Pancreas (tissue), 10 donors: Measurements from ENCODE around the gene PLSCR4. TPM values are rescaled to one million over a fixed set of nuclear protein-coding genes. Genes with fewer than 3 reads are reported as not detected.

Experiments
- ATAC-seq, 4 donors: fragments of 200-7000 bp; cut with Tn5 transposase; one replicate each; pipeline versions ENCODE4 v1.8.0 to v1.9.1; 2020; ENCODE audit warnings: mild to moderate bottlenecking in 4 of 4, moderate library complexity in 4 of 4
- DNase-seq, 6 donors: peaks; one replicate each; pipeline ENCODE4 v3.0.0-alpha.2; 2020
- FAIRE-seq: peaks from 2 replicates; lab custom pipeline; 2012; peaks lifted over from hg19 to GRCh38; lab: Jason Lieb, UNC
- H3K27ac ChIP-seq, 4 donors: fragments of 200-600 bp; sonication (generic); 1 replicate in 3 of 4; 2 replicates in 1 of 4; pipeline versions ENCODE4 v1.5.0 to v1.8.0; 2020
- H3K27me3 ChIP-seq, 4 donors: fragments of 200-600 bp; one replicate each; pipeline ENCODE4 v1.8.0; 2021
- H3K36me3 ChIP-seq, 3 donors: fragments of 200-600 bp; sonication (generic) in 1 of 3; one replicate each; pipeline versions ENCODE4 v1.5.0 to v1.8.0; 2020 to 2021
- H3K4me1 ChIP-seq, 3 donors: fragments of 200-600 bp; one replicate each; pipeline ENCODE4 v1.8.0; 2021
- H3K4me3 ChIP-seq, 4 donors: fragments of 200-600 bp; sonication (generic) in 2 of 4; one replicate each; pipeline versions ENCODE4 v1.5.0 to v1.8.0; 2020 to 2021
- H3K9me3 ChIP-seq, 4 donors: fragments of 200-600 bp; one replicate each; pipeline ENCODE4 v1.8.0; 2021
- WGBS, 2 donors: extraction: QIAGEN DNeasy Blood & Tissue Kit; methylation state at CpG; one replicate each; pipeline ENCODE4 v1.1.7; 2013; 5-methylcytosine and 5-hydroxymethylcytosine counted together
- intact Hi-C, 3 donors: fragments of 100-400 bp; cut with DNase I; formaldehyde crosslinking; loops; one replicate each; pipeline versions ENCODE4 v1.11.1 to v1.14.2; 2022
- polyA plus RNA-seq, 2 donors: library from polyadenylated mRNA; stranded (reverse); fragments of 200-250 nt; gene quantifications; one replicate each; pipeline ENCODE4 v1.2.3, GENCODE V29; 2013
- total RNA-seq, 6 donors: library from RNA; stranded (reverse); fragmentation: NEBNext Ultra II Directional in 4 of 6; extraction: Animal tissue kit (Norgen Biotek cat#: 25700) in 4 of 6; gene quantifications; one replicate each; pipeline versions ENCODE4 v1.2.1 to v1.2.4, GENCODE V29; 2021 to 2023
- TF ChIP-seq, protein P1 (sequence below), 4 donors: fragments of 200-600 bp; sonication (generic) in 3 of 4; IDR thresholded peaks; one replicate each; pipeline versions ENCODE4 v1.5.0 to v1.8.0; 2021; ENCODE audit warnings: antibody characterized with exemption in 4 of 4
- donor health status: healthy with polysubstance abuse.
- donor health status: DM: no; HTN: no; CAD: no; lungs with moderate emphysema.
- donor health status: DM: no; HTN: no; CAD: no.
- donor health status: control.
- donor health status: control.
- donor health status: Bipolar disorder and iron deficiency.
- donor health status: DM: yes; HTN: yes; CAD: no.
- donor health status: DM: no; HTN: no; CAD: no.
- donor health status: DM: no; HTN: no; CAD: no.
- donor health status: DM: yes; HTN: yes; CAD: no.

PLSCR4 gene
- total and polyA plus RNA-seq, 8 donors: 5.6 to 28.2 (median 12.7) TPM

DNA sequence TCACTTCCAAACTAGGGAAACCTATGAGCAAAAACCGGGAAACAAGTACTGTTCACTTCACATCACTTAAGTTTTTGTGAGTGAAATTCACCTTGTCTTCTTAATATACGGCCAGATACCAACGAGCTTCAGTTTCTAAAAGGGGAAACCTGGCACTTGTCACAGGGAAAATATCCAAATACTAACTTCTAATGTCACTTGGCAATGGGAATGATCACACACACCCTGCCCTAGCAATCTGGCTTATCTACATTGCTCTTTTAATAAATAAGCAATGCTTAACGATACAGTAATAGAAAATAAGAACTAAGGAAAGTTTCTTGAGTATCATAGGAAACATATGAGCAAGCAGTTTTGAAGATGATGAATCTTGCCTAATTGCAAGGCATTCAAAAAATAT lies 55.3 kb downstream of the PLSCR4 start:
- Histone ChIP-seq H3K4me1 (no peaks in the 10 kb centered on the region), H3K27me3 (no peaks in the 10 kb centered on the region), H3K4me3 (no peak overlapping the region), H3K9me3 (no peaks in the 10 kb centered on the region), H3K36me3 (peaks cover 0 to 17% (median 0%) of the 10 kb centered on the region in 3 donors), H3K27ac (no peak overlapping the region)
- FAIRE-seq (no peak), ATAC-seq (no peak), DNase-seq (no peak)
- intact Hi-C loops: no loop called here
- 22% methylated on average over 4 of the region's 4 CpGs for WGBS, 2 donors
- TF ChIP-seq, protein P1, sequence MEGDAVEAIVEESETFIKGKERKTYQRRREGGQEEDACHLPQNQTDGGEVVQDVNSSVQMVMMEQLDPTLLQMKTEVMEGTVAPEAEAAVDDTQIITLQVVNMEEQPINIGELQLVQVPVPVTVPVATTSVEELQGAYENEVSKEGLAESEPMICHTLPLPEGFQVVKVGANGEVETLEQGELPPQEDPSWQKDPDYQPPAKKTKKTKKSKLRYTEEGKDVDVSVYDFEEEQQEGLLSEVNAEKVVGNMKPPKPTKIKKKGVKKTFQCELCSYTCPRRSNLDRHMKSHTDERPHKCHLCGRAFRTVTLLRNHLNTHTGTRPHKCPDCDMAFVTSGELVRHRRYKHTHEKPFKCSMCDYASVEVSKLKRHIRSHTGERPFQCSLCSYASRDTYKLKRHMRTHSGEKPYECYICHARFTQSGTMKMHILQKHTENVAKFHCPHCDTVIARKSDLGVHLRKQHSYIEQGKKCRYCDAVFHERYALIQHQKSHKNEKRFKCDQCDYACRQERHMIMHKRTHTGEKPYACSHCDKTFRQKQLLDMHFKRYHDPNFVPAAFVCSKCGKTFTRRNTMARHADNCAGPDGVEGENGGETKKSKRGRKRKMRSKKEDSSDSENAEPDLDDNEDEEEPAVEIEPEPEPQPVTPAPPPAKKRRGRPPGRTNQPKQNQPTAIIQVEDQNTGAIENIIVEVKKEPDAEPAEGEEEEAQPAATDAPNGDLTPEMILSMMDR (IDR thresholded peaks at IDR 0.05): no peak

DNA sequence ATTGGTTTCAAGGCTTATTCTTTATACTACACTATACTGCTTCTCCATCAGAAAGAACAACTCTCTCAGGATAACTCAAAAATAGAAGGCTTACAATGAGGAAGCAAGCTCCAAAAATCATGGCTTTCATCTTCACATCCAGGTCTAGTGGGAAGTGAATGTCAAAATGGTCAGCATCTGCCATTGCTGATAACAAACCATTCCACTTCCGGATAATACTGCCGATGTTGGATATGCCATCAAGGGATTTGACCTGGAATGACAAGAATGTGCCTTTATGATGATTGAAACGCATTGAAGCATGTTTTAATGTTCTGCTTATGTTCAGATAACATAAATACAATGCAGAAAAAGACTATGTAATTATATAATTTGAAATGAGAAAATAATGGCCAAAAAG lies 55.9 kb downstream of the PLSCR4 start:
- intact Hi-C loops: no loop called here
- H3K4me1 ChIP-seq: no peaks in the 10 kb centered on the region
- H3K27ac ChIP-seq: no peak overlapping the region
- FAIRE-seq (no peak), ATAC-seq (no peak), DNase-seq (no peak)
- H3K36me3 ChIP-seq: peaks cover 0 to 17% (median 0%) of the 10 kb centered on the region in 3 donors
- 76 to 81% methylated on average over 3 of the region's 3 CpGs for WGBS, 2 donors
- no peaks in the 10 kb centered on the region for H3K9me3 ChIP-seq
- TF ChIP-seq, protein P1 (IDR thresholded peaks at IDR 0.05): no peak
- no peak overlapping the region for H3K4me3 ChIP-seq
- H3K27me3 ChIP-seq: no peaks in the 10 kb centered on the region

DNA sequence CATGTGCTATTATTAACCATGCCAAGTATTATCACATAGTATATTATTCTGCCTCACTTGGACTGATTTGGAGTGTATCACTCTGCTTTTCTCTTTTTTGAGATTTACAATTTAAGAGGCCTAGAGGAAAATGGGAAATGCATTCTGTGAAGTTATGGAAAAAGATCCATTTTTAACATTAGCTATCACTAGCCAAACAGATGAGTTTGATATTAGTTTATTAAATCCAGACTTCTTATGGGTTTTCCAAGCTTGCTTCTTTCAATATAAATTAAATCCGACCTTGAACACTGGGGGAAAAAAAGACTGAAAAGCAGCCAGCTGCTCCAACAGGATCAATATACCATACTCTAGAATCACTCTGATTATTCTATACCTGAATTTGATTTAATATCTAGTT lies 59.9 kb downstream of the PLSCR4 start:
- no peak for ATAC-seq
- H3K27ac ChIP-seq: no peak overlapping the region

DNA sequence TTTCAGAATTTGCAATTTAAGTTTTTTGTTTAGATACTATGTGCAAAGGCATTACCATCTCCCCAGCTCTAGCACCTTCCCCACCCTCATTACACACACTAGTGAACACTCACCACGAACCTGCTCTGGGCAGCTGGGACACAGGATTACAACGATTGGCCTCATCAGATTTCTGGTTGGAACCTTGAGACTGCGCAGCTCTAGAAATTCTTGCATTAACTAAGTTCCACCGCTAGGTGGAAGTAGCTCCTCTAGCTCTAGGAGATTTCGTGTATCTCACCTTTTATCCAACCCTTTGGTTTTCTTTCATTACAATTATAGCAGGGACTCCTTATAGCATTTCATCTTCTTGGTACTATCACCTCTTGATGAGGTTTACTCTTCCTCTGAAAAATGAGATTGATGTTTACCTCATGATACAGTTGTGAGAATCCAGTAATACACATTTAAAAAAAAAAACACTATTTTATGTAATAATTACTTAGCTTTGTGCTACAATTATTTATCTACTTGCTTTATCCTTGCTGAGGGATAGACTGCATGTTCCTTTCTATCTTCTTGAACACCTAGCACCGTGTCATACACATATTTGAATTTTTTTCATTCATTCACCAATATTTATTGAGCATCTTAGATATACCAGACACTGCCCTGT lies 61.3 kb downstream of the PLSCR4 start:
- 4 to 10% methylated on average over 6 of the region's 6 CpGs for WGBS, 2 donors
- peak; percentile 80 for FAIRE-seq
- H3K4me3 ChIP-seq: no peak overlapping the region
- no peaks in the 10 kb centered on the region for H3K9me3 ChIP-seq
- intact Hi-C loops: no loop called here
- H3K4me1 ChIP-seq: peaks cover 0 to 6% (median 3%) of the 10 kb centered on the region in 3 donors
- peak in 2 of 6 donors; percentile 10 to 38 for DNase-seq
- peak; percentile 66 to 92 (median 88) for ATAC-seq
- H3K27ac ChIP-seq: no peak overlapping the region
- TF ChIP-seq, protein P1 (IDR thresholded peaks at IDR 0.05): peak; percentile 42 to 74 (median 59)
- H3K36me3 ChIP-seq: peaks cover 0 to 11% (median 0%) of the 10 kb centered on the region in 3 donors
- H3K27me3 ChIP-seq: no peaks in the 10 kb centered on the region

More for the DNA sequence above, 59.9 kb downstream of the PLSCR4 start:
- DNase-seq: no peak
- Histone ChIP-seq H3K4me3 (no peak overlapping the region), H3K36me3 (peaks cover 0 to 11% (median 0%) of the 10 kb centered on the region in 3 donors), H3K4me1 (no peaks in the 10 kb centered on the region), H3K9me3 (no peaks in the 10 kb centered on the region), H3K27me3 (no peaks in the 10 kb centered on the region)
- intact Hi-C loops: no loop called here
- 72 to 85% methylated on average over 1 of the region's 1 CpG for WGBS, 2 donors
- FAIRE-seq: no peak
- TF ChIP-seq, protein P1 (IDR thresholded peaks at IDR 0.05): no peak

DNA sequence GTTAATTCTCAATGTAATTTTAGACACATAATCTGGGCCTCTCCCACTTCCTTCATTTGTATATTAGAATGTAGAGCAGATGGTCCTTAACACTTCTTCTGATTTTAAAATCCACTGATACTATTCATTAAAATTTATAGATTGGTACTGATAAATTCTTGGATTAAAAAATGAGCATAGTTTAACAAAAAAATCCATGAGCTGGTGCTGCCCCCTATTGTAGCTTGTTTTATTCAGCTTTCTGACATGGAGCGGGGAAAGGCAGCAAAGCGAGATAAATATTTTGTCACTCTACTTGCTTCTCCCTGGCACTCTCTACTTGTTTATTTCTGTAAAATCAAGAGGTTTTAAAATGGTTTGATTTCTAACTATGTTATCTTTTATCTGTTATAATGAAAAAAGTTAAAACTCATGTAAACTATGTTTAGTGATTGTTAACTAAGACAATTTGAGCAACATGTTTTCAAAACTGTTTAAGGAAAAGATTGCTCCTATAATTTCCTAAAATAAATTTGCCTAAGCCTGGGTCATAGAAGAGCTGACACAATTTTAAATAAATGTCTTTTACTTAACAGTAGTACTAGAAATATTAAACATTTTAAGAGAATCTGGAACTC lies 63.5 kb downstream of the PLSCR4 start:
- no peaks in the 10 kb centered on the region for H3K36me3 ChIP-seq
- H3K9me3 ChIP-seq: no peaks in the 10 kb centered on the region
- peak in 1 of 6 donors; percentile 23 for DNase-seq
- H3K4me3 ChIP-seq: no peak overlapping the region
- no peaks in the 10 kb centered on the region for H3K27me3 ChIP-seq
- FAIRE-seq: peak; percentile 82
- peaks cover 0 to 8% (median 6%) of the 10 kb centered on the region in 3 donors for H3K4me1 ChIP-seq
- no peak overlapping the region for H3K27ac ChIP-seq
- TF ChIP-seq, protein P1 (IDR thresholded peaks at IDR 0.05): peak in 3 of 4 donors; percentile 22 to 27 (median 25)
- ATAC-seq: peak in 2 of 4 donors; percentile 39 to 55
- intact Hi-C loops: no loop called here
- 26 to 37% methylated on average over 2 of the region's 2 CpGs for WGBS, 2 donors
